GM06990 (cell line): ENCODE results near the gene THSD4.

Experiments
- DNase-seq: peaks from one replicate; pipeline ENCODE4 v3.0.0-alpha.2; 2011; ENCODE audit not compliant: insufficient read length; ENCODE audit errors: extremely low read depth
- H3K27me3 ChIP-seq: replicated peaks from 2 replicates; pipeline ENCODE4 v1.6.0; 2011; ENCODE audit warnings: low read length; ENCODE audit not compliant: control insufficient read depth, insufficient read depth
- H3K36me3 ChIP-seq: 2 replicates; pipeline ENCODE4 v1.5.1; 2011; ENCODE audit warnings: low read length; ENCODE audit not compliant: control insufficient read depth, insufficient read depth
- H3K4me3 ChIP-seq: replicated peaks from 2 replicates; pipeline ENCODE4 v1.5.1; 2011; ENCODE audit warnings: low read depth, mild to moderate bottlenecking, control low read depth, low read length
- CTCF ChIP-seq: IDR thresholded peaks from 2 replicates; pipeline ENCODE4 v1.5.1; 2011; ENCODE audit warnings: low read length, control low read depth, mild to moderate bottlenecking, inconsistent platforms; ENCODE audit not compliant: insufficient read depth, poor library complexity, severe bottlenecking

Gene THSD4

GRCh38 chr15:71635735-71636134 is 520.5 kb downstream of the THSD4 start:
- Histone ChIP-seq H3K27me3 (no peaks in the 10 kb centered on the region; the same call in none of the 2 replicates), H3K4me3 (no peak overlapping the region), H3K36me3 (no peaks in the 10 kb centered on the region)
- no peak for TF ChIP-seq CTCF
- DNase-seq = no peak

GRCh38 chr15:71638876-71639275 is 523.6 kb downstream of the THSD4 start:
- Histone ChIP-seq H3K27me3 (no peaks in the 10 kb centered on the region; the same call in none of the 2 replicates), H3K4me3 (no peak overlapping the region), H3K36me3 (no peaks in the 10 kb centered on the region)
- DNase-seq = no peak
- no peak for TF ChIP-seq CTCF

GRCh38 chr15:71639471-71639870 is 524.2 kb downstream of the THSD4 start:
- Histone ChIP-seq H3K4me3 (no peak overlapping the region), H3K36me3 (no peaks in the 10 kb centered on the region), H3K27me3 (no peaks in the 10 kb centered on the region; the same call in none of the 2 replicates)
- no peak for TF ChIP-seq CTCF
- DNase-seq = no peak

- Histone ChIP-seq H3K27me3 (no peaks in the 10 kb centered on the region; the same call in 1 of the 2 replicates), H3K4me3 (no peak overlapping the region), H3K36me3 (no peaks in the 10 kb centered on the region)
- no peak for TF ChIP-seq CTCF
- no peak for DNase-seq
Observed at GRCh38 chr15:71643918-71644317, 528.6 kb downstream of the THSD4 start.

GRCh38 chr15:71646767-71647486 is 531.7 kb downstream of the THSD4 start:
- Histone ChIP-seq H3K4me3 (no peak overlapping the region), H3K27me3 (no peaks in the 10 kb centered on the region; the same call in 1 of the 2 replicates), H3K36me3 (no peaks in the 10 kb centered on the region)
- TF ChIP-seq CTCF = no peak
- DNase-seq = no peak

- Histone ChIP-seq H3K4me3 (no peak overlapping the region), H3K27me3 (no peaks in the 10 kb centered on the region; the same call in 1 of the 2 replicates), H3K36me3 (no peaks in the 10 kb centered on the region)
- DNase-seq = no peak
- no peak for TF ChIP-seq CTCF
Observed at GRCh38 chr15:71647487-71647808, 532.2 kb downstream of the THSD4 start.
